HG03103 (cell line): ENCODE data around the gene ERICH4.
"Not testable (repeated sequence)": the region's sequence is repeated elsewhere in the genome, so short reads cannot be mapped to it uniquely, and the experiment has no call there.

Source experiments
- ATAC-seq: cut with Tn5 transposase; IDR thresholded peaks from one replicate; pipeline ENCODE4 v1.9.1; 2021; ENCODE audit warnings: low read depth; ENCODE audit not compliant: unreplicated experiment

The ERICH4 gene

DNA sequence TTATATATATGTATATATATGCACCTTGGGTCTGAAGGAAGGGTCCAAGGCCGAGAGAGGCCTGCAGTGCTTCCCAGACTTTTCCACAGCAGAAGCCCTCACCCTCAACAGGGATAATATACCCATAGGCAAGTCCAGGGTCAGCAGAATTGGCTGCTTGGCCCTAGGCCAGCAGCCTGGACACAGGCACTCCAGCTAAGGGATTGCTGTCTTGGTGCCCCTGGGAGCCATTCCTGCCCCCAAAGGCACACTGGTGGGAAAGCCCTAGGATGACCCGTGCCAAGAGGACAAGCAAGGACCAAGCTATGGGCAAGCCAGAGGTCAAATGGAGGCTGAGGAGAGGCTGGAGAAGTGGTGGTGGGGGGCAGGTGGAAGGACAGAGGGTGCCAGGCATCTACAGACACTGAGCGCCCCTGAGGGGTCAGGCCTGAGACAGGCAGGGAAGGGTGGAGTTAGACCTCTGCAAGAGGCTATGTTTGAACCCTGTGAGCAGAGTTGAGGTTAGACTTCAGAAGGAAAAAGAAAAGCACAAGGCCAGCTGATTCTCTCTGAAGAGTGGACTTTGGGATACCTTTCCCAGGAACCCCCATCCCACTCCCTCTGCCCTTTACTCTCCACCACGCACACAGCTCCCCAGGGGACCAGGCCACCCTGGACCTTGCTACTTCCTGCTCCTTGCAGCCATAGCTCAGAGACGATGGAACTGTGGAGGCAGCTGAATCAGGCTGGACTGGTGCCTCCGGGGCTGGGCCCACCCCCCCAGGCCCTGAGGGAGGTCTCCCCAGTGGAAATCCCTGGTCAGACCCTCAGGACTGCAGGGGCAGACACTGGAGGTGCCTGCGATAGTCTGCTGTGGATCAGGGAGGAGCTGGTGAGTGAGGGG lies at the start of gene ERICH4:
ERICH4 (plus strand) TSS at position 684 of the 883 bp plus-strand sequence; CDS start at position 698, 14 bp downstream.
- no peak for ATAC-seq

DNA sequence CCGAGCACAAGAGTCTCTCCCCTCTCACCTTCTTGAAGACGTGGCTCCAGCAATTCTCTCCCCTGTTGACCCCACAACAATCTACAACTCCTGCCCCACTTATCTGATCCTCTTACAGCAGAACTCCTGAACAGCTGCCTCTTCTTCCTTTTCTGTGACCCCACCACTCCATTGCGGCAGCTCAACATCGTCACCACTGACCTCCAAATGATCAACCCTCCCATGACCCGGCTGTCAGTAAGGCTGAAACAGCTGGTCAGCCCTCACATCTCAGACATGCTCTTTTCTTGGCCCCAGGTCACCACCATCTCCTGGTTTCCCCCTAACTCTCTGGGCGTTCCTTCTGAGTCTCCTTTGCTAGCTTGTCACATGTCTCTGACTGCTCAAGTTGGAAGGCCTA lies 47.6 kb upstream of the ERICH4 start:
- ATAC-seq: no peak

DNA sequence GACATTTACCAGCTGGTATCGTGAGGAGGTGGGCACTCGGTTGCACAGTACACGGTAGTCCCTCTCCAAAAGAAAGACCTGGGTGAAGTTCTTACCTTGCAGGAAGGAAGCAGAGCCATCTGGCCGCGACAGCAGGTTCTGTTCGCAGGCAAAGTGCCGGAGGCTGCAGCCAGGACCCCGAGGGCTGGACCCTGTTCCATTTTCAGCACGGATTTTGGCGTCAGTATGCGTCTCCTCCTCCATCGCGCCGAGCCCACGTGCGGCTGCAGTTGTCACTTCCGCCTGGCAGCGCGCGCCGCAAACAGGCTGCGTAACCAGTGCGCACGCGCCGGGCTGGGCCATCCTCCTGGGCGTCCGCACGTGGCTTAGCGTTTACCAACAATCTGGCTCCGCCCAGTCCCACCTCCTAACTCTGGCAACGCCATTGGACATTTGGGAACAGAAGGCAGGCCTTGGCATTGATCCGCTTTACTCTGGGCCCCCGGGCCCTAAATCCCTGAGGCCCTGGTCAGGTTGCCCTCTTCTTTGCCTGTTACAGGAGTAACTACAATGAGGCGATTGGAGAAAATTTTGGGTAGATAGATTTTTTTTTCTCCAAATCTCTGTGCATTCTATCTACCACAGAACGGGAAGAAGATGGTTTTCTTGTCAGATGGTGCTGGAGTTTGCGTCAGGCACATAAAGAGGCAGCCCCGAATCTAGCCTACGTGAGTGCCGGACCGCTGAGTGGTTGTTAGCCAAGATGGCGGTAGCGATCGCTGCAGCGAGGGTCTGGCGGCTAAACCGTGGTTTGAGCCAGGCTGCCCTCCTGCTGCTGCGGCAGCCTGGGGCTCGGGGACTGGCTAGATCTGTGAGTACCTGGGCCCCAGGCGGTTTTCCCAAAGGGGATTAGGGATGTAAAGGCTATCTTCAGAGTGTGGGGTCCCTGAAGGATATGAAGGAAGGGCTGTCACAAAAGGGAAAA lies 45.6 kb upstream of the ERICH4 start, which contains the start of the genes BCKDHA and EXOSC5:
BCKDHA (plus strand) TSS at position 733 of the 964 bp plus-strand sequence; CDS start at position 743, 10 bp downstream.
EXOSC5 (minus strand) TSS at position 274 of the 964 bp plus-strand sequence; CDS start at position 243, 31 bp downstream.
- peak; percentile 84 for ATAC-seq

DNA sequence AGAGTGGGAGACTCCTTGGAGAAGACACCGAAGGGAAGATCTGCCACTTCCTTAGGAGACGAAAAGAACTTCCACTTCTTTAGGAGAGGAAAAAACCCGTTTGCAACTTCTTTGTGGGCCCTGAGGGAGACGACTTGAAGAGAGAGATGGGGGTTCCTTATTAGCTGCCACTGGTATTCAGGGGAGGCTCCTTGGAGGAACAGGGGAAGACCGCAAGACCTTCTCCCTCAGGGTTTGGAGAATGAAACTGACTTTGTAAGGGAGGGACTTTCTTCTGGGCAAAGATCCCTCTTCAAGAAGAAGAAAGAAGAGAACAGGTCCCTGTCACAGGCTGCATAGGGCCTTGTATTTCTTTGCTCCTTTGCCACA lies 44.9 kb upstream of the ERICH4 start:
- no peak for ATAC-seq

- no peak for ATAC-seq
Measured at GRCh38 chr19:41398598-41398997, 44.4 kb upstream of the ERICH4 start.

DNA sequence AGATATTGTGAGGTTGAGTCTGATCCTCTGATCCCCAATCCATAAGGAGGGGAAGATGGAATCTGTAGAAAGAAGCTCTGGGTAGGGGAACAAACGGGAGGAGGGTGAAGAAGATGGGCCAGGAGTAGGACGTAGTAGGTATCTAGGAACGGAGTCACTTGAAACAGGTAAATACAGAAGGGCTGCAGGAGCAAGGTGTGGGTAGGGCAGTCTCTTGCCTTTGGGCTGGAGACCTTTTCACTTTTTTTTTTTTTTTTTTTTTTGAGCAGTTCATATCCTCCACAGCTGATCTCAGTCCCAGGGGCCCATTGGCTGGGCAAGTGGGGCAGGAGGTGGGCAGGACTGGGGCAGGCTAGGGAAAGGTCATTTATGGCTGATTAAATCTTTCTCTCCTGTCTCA lies 43.9 kb upstream of the ERICH4 start:
- ATAC-seq: no peak

DNA sequence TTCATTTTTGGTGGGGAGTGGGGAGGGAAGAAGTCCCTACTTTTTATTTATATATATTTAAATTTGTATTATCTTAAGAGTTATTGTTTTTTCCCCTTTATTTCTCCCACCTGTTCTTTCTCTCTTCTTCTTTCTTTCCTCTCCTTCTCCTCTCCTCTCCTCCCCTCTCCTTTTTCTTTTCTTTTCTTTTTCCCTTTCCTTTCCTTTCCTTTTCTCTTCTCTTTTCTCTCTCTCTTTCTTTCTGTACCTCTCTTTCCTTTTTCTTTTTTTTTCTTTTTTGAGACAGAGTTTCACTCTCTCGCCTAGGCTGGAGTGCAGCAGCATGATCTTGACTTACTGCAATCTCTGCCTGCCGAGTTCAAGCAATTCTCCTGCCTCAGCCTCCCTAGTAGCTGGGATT lies 43.4 kb upstream of the ERICH4 start:
- ATAC-seq: no peak

DNA sequence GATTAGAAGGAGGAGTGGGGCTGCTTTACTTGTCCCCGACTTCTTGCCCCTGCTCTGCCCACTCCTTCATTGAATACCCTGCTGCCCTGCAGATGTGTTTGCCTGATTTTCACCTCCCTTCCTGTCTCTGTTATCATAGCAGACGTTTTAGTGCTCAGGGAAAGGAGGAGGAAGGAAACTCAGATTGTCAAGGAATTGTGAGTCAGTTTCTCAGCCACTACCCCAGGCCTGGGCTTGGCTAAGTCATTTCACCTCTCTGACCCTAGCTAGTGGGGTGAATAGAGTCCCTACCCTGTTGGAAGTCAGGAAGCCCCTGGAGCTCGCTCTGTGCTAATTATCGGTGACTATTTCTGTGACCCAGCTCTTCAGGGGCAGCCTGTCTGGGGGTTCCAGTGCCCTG lies 41.5 kb upstream of the ERICH4 start:
- no peak for ATAC-seq

DNA sequence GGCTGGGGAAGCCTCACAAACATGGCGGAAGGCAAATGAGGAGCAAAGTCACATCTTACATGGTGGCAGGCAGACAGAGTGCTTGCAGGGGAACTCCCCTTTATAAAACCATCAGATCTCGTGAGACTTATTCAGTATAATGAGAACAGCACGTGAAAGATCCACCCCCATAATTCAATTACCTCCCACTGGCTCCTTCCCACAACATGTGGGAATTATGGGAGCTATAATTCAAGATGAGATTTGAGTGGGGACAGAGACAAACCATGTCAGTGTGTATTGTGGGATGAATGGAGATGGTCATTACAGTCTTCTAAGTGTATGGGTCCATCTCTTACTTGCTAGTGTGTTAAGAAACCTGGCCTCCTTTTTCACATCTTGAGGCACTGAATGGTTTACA lies 40.9 kb upstream of the ERICH4 start:
- no peak for ATAC-seq

- ATAC-seq: no peak
Measured at GRCh38 chr19:41403181-41403970, 39.6 kb upstream of the ERICH4 start.

GRCh38 chr19:41405776-41406175 lies 37.2 kb upstream of the ERICH4 start:
- ATAC-seq: no peak

DNA sequence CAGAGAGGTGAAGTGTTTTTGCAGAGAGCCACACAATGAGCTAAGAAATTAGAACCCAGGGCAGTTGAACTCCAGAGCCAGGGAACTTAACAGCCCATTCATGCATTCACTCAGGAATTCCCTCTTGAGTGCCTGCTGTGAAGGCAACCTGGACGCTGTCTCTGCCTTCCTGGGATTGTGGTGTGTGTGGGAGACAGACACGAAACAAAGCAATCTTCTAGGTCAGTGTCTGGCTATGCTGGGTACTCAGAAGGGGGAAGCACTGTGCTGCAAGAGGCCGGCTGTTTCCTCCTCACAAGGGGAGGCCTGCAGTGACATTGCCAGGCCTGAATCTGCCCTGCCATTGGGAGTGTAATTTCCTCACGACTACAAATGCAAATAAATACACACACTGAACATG lies 35.7 kb upstream of the ERICH4 start:
- ATAC-seq: no peak

GRCh38 chr19:41408256-41408655 lies 34.7 kb upstream of the ERICH4 start:
- no peak for ATAC-seq

DNA sequence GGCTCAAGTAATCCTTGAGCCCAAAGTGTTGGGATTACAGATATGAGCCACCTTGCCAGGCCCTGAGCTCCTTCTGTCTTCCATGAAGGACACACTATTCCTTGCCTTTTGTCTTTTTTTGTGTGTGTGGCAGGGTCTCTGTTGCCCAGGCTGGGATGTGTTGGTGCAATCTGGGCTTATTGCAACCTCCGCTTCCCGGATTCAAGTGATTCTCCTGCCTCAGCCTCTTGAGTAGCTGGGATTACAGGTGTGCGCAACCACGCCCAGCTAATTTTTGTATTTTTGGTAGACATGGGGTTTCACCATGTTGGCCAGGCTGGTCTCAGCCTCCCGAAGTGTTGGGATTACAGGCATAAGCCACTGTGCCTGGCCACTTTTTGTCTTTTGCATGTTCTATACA lies 34.1 kb upstream of the ERICH4 start:
- not testable (repeated sequence) for ATAC-seq

GRCh38 chr19:41409288-41409687 lies 33.7 kb upstream of the ERICH4 start:
- no peak for ATAC-seq

DNA sequence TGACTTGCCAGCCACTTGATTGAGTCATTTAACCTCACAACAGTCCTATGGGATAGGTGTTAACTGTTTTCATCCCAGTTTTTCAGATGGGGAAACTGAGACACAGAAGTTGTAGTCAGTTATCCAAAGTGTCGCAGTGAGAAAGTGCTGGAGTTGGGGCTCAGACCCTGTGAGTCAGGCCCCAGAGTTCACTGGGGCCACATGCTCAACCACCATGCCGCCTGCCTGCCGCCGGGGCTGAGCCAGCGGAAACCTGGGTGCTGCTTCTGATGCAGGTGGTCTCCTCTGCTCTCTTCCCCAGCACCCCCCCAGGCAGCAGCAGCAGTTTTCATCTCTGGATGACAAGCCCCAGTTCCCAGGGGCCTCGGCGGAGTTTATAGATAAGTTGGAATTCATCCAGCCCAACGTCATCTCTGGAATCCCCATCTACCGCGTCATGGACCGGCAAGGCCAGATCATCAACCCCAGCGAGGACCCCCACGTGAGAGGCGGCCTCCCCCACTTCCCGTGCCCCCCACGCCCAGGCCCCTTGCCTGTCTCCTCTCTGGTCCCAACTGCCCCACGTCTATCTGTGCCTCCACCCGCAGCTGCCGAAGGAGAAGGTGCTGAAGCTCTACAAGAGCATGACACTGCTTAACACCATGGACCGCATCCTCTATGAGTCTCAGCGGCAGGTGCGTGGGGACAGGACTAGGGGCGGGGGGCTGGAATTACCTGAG lies 32.5 kb upstream of the ERICH4 start:
- no peak for ATAC-seq

DNA sequence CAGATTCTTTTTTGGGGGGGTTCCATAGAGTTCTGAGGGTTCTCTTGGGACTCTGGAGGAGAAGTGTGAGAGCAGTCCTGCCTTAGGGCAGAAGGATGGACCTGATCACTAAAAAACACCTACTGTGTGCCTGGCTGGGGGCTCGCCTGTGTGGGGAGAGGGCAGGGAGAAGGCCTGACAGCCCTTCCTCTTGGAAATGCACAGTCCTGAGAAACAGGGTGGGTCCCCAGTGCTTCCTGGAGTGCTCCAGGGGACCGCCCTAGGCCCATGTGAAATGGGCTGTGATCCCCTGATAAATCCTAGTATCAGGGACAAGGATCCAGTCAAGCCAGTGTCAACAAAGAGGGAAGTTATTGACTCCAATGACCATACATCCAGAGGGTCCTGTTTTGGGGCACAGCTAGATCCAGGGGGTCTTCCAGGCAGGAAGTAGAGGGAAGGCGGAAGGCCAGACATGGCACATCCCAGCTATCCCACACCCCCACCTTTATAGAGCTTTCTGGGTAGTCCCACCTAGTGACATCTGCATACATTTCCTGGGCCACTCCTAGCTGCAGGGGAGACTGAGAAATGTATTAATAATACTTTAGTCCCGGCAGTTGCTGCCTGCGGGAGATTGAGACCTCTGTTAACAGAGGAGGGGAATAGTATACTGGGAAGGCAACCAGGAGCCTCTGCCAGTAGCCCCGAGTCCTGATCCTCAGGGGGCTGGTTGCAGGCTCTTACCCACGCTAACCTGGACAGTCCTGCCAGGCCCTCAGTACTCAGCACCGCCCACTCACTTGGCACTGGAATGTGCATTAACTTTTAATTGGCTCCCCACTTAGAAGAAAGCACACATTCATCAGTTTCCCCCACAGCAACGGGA lies 31.6 kb upstream of the ERICH4 start:
- ATAC-seq: no peak

DNA sequence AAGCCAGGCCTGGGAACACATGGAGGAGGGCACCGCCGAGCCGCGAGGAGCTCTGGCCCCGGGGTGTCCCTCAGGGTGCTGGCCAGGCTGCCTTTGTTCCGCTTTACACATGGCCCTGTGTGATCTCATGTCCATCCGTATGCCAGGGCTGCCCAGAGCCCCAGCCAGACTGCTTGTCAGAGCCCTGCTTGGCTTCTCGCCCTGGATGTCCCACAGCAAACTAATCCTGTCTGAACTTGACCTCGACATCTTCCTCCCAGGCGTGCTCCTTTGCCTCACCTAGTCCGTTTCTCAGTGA lies 31.0 kb upstream of the ERICH4 start:
- ATAC-seq: no peak

DNA sequence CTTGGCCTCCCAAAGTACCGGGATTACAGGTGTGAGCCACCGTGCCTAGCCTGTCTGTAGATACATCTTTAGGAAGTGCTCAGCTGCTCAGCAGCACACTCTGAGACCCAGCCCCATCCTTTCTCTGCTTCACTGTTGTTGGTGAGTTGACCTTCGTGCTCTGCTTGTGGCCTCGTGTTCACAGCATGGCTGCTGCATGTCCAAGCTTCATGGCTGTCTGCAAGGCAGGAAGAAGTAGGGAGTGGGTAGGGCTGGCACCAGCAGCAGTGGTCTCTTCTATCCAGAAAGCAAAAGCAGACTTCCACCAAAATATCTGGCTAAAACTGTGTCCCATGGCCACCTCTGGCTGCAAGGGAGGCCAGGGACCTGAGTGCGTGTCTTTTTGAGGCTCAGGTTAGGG lies 30.0 kb upstream of the ERICH4 start:
- no peak for ATAC-seq
